Endothelial cell of umbilical vein (primary cell): ENCODE results near the gene PRKG1.

Experiments
- EZH2 ChIP-seq: IDR thresholded peaks from 2 replicates; pipeline ENCODE4 v1.6.1; 2012; ENCODE audit warnings: borderline replicate concordance, low read depth, mild to moderate bottlenecking, moderate library complexity, low read length, inconsistent platforms; ENCODE audit not compliant: severe bottlenecking
- GATA2 ChIP-seq: IDR thresholded peaks from 2 replicates; pipeline ENCODE4 v1.7.0; 2011; ENCODE audit warnings: low read depth, mild to moderate bottlenecking, moderate library complexity, mixed read lengths, low read length; ENCODE audit not compliant: insufficient read length, insufficient read depth
- JUN ChIP-seq: IDR thresholded peaks from 2 replicates; pipeline ENCODE4 v1.6.1; 2011; ENCODE audit warnings: borderline replicate concordance, low read depth; ENCODE audit not compliant: insufficient read length, insufficient read depth
- MAX ChIP-seq: IDR thresholded peaks from 2 replicates; pipeline ENCODE4 v1.6.1; 2011; ENCODE audit not compliant: insufficient read depth, insufficient read length
- MYC ChIP-seq: IDR thresholded peaks from one replicate; pipeline ENCODE4 v1.6.1; 2011; ENCODE audit warnings: mild to moderate bottlenecking, low read depth, low read length
- POLR2A ChIP-seq: IDR thresholded peaks from 2 replicates; pipeline ENCODE4 v1.6.1; 2012; ENCODE audit warnings: low read depth, mild to moderate bottlenecking, control low read depth, low read length
- POLR2AphosphoS5 ChIP-seq: IDR thresholded peaks from 2 replicates; pipeline ENCODE4 v1.6.1; 2012; ENCODE audit warnings: low read depth, mild to moderate bottlenecking, control low read depth, low read length, moderate library complexity; ENCODE audit not compliant: insufficient read depth
- TF ChIP-seq, protein P1 (sequence below), 2 donors: IDR thresholded peaks; 1 replicate in 1 of 2; 2 replicates in 1 of 2; pipeline ENCODE4 v1.5.1; 2011; ENCODE audit warnings: low read length in 2 of 2, mild to moderate bottlenecking in 2 of 2, moderate library complexity in 2 of 2, control low read depth in 1 of 2, inconsistent platforms in 1 of 2, low read depth in 1 of 2; ENCODE audit not compliant: insufficient read depth in 1 of 2; ENCODE audit errors: extremely low read depth in 1 of 2

DNA sequence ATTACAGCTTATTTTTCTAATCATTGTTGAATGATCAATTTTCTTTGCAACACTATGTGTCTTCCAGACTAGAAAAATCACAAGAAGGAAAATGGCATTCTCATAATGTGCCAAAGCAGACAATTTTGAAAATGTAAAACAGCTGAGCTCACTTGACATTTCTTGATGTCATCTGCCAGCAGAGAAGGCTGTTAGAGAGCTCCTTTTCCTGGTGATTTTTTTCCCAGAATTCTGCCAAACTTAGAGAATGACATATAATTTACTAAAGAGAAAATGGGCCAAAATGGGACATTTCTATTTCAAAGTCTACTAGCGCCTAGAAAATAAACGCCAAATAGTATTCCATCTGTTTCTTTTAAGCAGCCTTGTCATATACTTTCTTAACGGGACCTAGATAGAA lies 714.0 kb downstream of the PRKG1 start:
- TF ChIP-seq POLR2AphosphoS5 (no peak), EZH2 (no peak), POLR2A (no peak), MYC (no peak), GATA2 (no peak), MAX (no peak), JUN (no peak)
- TF ChIP-seq, protein P1, sequence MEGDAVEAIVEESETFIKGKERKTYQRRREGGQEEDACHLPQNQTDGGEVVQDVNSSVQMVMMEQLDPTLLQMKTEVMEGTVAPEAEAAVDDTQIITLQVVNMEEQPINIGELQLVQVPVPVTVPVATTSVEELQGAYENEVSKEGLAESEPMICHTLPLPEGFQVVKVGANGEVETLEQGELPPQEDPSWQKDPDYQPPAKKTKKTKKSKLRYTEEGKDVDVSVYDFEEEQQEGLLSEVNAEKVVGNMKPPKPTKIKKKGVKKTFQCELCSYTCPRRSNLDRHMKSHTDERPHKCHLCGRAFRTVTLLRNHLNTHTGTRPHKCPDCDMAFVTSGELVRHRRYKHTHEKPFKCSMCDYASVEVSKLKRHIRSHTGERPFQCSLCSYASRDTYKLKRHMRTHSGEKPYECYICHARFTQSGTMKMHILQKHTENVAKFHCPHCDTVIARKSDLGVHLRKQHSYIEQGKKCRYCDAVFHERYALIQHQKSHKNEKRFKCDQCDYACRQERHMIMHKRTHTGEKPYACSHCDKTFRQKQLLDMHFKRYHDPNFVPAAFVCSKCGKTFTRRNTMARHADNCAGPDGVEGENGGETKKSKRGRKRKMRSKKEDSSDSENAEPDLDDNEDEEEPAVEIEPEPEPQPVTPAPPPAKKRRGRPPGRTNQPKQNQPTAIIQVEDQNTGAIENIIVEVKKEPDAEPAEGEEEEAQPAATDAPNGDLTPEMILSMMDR (IDR thresholded peaks at IDR 0.05; ENCODE audit: extremely low read depth in 1 of 2, insufficient read depth in 1 of 2, low read depth in 1 of 2, low read length in 2 of 2) = no peak
